Measurements from ENCODE around the gene RAB8B.
A peak's percentile ranks its signal among the peaks of the same experiment; 100 is the strongest.
"Not testable (repeated sequence)": the region's sequence is repeated elsewhere in the genome, so short reads cannot be mapped to it uniquely, and the experiment has no call there.

Gene RAB8B

DNA sequence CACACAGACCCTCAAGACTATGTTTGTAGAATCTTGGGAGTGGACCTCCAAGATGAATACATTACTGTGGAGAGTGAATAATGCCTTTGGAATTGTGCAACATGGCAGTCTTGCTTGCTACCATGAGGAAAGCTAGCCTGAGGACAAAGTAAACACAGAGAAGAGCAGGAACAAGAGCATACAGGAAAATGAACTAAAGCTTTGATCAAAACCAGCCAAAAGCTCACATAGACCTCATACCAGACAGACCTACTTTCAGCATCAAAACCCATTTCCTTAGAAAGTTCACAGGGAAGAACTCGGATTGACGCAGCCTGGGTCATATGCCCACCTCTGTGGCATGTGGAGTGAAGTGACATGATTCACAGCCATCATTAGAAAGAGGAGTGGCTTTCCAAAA, 3.3 kb upstream of the RAB8B start:
- DNase-seq = no peak

DNA sequence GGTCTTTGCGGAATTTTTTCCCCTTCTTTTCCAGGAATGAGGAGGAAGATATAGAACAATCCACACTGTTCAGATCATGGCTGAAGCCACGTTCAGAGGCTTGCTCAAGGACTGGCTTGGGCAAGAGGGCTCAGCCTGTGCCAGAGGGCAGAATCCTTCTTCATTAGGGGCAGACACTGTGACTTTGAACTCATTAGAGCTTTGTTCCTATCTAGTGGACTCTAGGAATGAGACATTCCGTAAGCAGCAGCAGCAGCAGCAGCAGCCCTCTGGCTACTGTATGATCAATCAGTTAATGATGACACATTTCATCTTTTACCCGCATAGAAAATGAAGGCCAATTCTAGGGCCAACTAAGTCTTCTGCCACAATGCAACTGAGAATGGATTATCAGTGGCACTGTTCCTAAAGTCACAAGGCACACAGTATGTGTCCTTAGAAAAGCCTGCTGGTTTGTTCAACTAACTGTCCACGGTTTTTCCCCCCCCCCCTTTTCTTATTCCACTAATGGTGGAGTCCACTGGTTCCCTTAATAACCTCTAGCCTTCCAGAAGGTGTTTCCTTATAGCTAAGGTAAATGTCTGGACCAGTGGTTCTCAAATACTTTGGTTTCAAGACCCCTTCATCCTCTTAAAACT, 1.7 kb upstream of the RAB8B start:
- no peak for DNase-seq

DNA sequence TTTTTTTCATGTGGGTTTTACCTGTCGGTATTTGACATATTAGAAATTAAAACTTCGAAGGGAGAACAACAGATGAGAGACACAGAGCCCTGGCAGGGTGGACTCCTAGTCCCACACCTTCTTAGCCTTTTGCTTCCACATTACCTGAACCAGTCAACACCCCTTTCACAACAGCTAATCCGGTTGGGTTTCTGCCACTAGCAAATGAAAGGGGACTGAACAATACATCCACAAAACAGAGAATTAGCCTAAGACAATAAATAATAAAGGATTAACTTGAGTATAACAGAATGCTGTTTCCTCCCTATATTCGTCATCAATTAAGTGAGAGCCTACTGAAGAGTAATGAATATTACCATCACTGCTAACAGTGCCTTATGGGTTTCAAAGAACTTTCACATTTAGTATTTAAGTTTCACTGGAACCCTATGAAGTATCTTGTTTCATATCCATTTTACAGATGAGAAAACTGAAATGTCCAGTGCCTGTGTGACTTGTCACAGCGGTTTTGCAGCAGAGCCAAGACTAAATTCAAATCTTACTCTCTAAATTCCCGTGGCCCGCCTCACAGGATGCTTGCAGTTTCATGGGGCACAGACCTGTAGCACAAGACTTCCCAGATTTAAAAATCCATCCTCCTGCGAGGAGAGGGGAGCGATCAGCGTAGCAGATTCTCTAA, 1.0 kb upstream of the RAB8B start:
- no peak for DNase-seq

DNA sequence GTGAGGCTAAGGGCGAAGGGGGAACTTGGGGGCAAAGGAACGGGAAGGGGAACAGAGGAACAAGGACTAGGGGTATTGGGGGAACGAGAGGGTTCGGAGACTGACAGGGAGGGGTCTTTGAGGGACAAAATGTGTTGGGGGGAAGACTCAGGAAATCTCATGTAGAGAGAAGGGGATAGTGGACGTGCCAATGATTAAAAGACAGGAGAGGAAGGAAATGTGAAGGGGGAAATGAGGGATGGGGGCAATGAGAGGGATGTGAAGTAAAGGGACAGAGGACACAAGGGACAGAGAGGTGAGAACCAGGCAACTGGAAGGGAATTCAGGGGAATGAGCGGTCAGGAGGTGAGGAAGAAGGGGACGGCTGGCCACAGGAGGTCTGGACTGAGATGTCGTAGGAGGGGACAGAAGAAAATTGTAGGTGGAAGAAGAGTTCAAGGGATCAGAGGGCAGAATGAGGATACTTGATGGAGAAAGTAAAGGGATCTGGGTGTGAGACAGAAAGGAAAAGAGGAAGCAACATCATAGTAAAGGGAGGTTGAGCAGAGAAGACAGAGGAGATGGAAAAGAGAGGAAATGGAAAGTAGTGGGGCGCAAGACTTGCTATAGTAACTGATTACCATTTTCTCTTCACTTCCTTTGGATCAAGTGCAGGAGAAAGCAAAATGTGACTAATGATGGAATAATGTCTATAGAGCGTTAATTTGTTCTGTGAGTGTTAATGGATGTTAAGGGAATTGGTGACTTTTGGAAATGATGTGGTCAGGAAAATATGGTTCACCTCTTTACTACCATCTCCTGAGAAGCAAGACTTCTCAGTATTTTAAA, 749 bp downstream of the RAB8B start:
- no peak for DNase-seq

DNA sequence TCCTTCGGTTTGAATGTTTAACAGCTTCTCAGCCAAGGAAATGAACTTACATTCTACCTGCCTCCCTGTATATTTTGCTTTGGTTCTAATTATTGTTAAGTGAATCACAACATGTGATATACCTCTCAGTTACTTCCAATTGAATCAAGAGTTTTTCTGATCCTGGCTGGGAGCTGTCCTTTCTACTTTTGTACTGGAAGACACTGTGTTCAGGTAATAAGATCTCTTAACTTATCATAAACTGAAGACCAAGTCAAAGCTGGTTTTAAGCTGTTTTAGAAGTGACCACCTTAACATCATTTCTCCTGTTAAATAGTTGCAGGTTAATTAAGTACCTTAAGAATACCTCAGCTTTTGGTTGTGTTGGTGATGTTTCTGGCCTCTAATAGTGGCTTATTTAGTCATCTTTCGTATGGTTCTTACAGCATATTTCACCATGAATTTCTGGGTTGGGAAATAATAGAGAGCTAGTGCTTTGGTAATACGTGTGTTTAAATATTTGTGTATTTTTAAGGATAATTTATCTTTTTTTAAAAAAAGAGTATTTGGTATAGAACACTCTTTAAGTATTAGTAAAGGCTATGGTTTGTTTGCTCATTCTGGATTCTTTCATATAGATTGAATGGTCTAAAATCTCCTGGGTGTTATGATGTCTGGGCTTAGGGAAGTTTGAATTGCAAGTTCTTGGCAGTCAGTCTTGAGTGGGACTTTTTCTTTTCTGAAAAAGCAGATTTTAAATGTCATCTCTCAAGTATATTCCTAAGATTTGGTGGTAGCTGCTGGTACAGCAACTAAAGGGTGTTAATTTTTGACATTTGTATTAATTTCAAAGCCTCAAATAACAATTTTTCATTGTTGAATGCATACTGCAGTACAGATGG, 1.6 kb downstream of the RAB8B start:
- no peak for DNase-seq

DNA sequence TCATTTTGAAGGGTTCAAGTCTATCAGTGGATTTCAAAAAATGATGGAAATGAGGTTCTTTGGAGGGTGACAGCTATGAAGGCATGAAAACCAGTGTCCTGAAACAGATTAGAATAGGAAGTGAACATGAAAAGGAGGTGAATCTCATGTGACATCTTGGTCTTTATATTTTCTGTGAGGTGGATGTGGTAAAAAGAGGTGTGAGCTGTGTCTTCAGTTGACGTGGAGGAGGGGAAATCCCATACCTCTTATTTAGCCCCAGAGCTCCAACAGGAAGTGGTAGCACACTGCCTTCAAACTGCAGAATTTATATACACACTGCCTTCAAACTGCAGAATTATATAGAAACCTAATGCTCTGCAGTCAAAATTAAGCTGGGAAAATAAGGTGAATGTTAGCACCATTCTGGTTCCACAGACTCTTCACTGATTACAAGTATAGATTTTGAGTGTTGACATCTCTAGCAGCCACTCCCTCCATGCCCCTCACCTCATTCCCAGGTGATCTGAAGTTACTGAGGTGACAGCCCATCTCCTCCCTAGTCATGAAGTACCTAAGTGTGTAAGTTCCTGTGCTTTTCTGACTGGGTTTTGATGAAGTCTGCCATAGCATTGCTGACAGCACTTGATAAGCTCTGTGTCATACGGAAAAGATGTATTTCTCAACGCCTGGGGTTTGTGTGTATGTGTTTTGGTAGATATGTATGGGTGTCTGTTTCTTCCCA, 2.7 kb downstream of the RAB8B start:
- DNase-seq = peak; percentile 30

DNA sequence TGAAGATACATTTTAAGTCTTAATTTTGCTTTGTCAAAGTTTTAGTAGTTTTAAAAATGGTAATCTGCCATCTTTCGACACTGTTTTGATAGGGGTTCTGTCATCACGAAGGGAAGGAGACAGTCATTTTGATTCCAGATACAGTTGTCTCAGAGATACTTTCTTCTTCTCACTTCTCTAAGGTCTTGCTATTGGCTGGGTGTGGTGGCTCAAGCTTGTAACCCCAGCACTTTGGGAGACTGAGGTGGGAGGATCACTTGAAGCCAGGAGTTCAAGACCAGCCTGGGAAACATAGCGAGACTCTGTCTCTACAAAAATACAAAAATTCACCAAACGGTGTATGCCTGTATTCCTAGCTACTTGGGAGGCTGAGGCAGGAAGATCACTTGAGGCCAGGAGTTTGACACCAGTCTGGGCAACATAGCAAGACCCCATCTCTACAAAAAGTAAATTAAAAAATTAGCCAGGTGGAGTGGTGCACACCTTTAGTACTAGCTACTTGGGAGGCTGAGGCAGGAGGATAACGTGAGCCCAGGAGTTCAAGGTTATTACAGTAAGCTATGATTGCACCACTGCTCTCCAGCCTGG, 3.3 kb downstream of the RAB8B start:
- DNase-seq = peak; percentile 20

DNA sequence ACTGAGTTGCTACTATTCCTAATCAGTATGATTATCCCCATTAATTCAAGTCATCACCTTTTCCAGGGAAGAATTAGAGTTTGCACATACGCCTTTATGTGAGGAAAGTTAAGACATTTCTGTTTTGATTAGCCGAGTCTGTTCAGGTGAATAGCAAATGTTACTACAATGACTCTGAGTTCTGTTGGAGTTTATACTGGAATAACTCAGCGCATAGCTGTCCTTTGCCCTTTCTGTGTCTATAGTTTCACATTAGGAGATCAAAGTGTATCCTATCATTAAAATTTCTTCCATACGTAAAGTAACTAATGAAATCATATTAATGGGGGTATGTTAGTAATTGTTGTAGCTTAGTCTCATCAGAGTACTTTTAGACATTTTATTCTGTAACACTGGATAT, 4.9 kb downstream of the RAB8B start:
- no peak for DNase-seq

DNA sequence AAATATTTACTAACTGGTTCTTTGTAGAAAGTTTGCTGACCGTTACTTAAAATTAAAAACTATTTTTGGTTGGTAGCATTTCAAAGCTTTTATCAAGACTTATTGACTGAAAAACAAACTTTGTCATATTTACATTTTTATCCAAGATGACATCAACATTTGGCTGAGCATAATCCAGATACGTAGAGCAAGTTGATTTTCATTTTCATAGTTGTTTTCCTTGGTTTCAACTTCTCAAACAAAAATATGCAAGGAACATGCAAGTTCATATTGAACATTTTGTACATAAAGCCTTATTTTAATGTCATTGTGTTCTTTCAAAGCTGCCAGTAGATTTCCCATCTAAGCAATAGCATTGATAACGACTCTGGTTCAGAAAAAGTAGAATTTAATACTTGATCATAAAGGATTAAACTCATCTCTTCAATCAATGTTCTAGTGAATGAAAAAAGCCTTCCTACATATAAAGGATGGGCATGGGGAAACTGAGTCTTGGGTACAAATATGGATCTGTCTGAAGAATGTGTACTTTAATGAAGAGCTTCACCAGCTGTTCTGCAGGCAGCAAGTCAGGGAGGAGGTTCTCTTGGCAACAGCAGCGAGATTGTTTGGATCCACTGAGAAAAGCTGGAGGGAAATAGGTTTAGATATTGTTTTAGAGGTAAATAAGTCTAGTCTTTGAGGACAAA, 5.6 kb downstream of the RAB8B start:
- no peak for DNase-seq

DNA sequence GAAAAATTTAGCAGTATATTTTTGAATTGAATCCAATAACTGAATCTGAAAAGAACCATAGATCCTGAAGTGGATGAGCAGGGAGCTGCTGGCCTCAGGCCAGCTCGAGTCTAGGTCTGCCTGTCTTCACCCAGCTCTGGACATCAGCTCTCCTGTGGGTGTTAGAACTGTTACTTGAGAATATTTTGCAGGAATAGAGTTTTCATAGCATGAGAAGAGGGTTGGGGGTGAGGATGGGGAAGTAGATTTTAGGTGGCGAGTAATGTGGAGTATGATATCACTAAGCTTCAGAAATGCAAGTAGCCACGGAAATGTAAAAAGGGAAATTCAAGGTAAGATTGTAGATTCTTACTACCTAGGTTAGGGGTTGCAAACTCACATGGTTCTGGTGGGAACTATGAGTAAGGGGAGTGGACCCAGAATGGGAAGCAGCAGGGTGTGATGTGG, 6.2 kb downstream of the RAB8B start:
- no peak for DNase-seq

DNA sequence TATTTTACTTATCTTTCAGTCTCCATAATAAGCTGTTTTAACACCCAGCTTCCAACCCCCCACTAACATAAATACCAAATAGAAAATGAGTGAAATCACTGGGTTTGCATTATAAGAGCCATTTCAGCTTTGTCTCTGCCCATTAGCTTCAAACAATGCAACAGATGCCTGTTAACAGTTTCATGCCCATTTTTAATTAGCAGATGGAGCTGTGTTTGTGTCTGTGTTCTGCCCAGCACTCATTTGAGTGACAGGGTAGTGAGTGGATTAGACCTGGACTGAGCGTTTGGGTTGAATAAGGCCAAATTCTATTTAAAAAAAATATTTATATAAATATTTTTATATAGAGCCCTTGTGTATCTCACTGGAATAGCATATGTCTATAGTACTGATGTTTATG, 7.4 kb downstream of the RAB8B start:
- DNase-seq = no peak

DNA sequence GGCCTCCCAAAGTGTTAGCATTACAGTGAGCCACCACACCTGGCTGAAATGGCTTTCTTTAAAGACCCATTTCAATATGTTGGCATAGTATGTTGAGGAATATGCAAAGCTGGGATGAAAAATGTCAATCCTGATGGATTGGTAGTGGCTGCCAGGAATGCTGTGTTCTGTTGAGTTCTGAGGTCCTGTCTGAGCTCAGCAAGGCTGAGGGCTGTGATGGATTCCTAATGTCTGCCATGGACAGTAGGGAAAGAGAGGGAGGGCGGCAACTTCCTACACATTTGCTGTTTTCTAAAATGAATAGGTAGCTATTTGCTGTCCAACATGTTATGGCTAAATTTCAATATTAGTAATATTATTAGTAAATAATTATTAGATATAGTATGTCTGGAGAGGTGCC, 8.2 kb downstream of the RAB8B start:
- no peak for DNase-seq

DNA sequence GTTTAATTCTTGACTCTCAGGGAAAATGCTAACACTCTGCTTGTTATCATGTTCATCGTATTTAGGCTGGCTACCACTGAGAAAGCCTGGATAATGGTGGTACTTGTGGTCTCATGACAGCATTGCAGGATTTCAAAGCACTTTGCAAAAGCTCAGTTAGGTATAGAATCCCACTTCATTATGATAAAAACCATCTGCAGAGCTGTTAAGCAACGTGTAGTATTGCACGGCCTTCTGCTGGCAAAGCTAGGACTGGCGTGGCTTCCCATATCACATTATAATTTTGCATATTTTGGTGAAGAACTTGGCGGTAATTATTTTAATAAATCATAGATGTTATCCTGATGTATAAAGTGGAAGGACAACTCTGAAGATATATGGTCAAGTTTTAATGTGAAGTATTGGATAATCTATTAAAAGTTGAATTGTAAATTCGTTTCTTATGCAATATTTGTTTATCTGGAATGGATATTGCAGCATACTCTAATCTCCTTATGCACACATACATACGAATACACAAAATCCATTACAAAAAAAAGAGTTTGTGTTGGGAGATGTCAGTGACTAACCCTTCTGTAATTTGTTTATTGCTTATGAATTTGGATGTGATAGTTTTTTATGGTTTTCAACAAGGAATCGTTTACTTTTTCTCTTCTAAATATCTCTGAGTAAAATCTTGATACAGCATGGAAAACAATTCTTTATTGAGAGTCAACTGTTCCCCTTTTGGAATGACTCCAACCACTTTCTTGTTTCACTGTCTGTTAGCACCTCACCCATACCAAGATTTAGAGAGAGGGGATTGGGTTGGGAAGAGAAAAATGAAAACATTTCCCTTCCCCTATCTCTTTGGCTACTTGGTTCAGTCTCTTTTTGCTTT, 9.2 kb downstream of the RAB8B start:
- DNase-seq = no peak

DNA sequence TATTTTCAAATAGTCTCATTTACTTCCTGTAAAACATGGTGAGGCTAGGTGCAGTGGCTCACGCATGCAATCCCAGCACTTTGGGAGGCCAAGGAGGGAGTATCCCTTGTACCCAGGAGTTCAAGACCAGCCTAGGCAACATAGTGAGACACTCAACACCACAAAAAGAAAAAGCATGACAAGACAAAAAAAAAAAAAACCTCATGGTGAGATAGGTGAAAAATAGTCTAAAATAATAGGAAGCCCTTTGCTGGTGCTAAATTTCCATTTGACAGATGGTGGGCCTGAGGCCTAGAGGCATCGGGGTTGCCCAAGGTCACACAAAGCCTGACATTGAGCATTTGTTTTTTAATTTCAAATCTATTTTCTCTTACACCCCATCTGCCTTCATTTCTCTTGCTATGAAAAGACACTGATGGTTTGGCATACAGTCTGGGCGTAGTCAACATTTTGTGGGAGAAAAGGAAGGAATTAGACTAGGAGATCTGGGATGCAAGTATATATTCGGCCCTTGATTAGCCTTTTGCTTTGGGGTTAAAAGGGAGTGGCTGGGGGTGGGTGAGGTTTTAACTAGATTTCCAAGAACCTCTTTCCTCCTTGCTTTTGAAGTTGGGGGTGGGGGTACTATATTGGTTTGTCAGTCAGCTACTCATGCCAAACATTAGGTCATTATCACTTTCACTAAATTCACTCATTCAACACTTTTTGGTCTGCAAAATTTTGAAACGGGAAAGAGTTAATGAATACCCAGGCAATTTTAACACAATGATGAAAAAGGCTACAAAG, 11.3 kb downstream of the RAB8B start:
- no peak for DNase-seq

DNA sequence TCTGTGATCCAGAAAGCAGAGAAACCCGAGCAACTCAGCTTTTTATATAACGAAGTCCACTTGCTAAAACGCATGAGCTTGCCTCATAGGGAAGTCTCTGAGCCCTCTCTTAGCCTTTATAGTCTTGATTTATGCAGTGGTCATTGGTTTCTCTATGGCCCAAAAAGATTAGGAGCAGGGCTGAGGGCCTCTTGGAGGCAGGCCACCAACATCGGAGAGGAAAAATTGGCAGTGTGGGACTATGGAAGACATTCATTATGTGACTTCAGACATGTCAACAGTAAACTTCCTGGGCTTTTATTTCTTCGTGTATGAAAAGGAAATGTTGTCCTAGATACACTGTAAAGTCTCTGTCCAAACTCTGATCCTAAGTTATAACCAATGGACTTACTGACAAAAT, 13.5 kb downstream of the RAB8B start:
- DNase-seq = no peak

DNA sequence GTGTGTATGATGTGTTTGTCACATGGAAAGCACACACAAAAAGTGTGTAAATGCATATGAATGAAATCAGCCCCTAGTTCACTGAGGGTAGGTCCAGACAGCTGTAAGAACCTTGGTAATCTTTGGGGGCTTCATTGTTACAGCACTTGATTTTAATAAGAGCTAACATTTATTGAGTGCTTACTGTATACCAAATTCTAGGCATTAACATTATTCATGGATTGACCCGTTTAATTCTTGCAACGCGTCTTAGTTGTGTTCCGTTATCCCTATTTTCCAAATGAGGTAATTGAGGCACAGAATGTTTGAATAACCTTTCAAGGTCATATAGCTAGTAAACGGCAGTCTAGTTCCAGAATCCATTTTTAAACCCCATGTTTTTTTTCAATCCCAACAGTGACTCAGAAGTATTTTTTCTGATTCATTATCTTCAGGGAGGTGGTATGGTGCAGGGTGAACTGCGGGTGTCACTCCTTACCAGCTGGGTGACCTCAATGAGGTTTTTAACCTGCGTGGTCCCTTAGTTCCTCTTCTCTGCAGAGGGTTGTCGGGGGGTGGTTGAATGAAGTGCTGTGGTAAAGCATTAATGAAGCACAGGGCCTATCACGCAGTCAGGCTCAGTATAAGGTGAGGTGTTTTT, 14.2 kb downstream of the RAB8B start:
- DNase-seq = peak; percentile 39

DNA sequence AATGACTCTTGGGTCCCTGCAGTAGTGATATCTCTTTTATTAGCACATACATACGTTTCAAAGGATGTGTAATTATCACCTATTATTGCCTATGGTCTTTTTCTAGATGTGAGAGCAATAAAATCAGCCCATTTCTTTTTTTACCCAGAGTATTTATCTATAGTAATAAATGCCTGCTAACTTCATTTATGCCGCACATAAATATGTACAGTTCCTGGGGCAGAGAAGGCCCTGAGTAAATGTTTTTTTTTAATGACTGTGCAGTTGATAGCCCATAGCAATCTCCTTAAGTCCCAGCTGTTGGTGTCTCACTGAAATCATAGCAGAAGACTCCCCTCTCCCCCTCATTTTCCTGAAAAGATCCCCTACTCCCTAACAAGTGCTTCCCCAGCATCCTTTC, 16.7 kb downstream of the RAB8B start:
- DNase-seq = no peak

DNA sequence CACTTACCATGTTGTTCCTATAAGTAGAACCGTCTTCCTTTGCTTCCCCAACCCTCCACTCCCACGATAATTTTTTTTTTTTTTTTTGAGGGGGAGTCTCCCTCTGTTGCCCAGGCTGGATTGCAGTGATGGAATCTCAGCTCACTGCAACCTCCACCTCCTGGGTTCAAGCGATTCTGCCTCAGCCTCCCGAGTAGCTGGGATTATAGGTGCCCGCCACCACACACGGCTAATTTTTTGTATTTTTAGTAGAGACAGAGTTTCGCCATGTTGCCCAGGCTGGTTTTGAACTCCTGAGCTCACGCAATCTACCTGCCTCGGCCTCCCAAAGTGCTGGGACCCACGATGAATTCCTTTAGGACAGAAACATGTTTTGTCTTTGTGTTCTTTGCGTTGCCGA, 19.4 kb downstream of the RAB8B start:
- not testable (repeated sequence) for DNase-seq

All from stimulated activated naive CD4-positive, alpha-beta T cell treated with Interleukin-2 at 50 U/mL for 16 hours (primary cell).